H54 (cell line): Measurements from ENCODE around the gene DPYSL3.

Experiments used
- DNase-seq: peaks from one replicate; pipeline ENCODE4 v3.0.0; 2011; ENCODE audit warnings: low spot score, mixed read lengths; ENCODE audit not compliant: insufficient read length
- FAIRE-seq: peaks from 3 replicates; lab custom pipeline; 2011; peaks lifted over from hg19 to GRCh38; lab: Jason Lieb, UNC
- POLR2A ChIP-seq: IDR thresholded peaks from 2 replicates; pipeline ENCODE4 v1.6.1; 2011; ENCODE audit warnings: low read depth, mild to moderate bottlenecking, low read length

DPYSL3 gene

DNA sequence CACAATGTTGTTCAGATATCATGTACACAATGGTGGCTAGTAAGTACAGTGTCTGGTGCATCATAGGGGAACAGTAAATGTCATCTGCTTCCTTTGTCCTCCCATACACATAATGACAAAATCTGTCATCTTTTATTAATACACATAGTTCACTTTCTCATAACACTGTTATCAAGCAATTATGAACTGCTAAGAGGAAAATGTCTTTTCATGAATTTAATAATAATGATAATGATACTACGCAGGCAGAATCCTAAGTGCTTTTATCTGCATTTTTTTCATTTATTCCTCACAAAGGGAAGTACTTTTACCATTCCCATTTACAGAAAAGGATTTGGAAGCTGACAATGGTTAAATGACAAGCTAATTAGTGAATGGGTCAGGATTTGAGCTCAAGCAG is 35.7 kb downstream of the DPYSL3 start:
- FAIRE-seq (no peak), DNase-seq (no peak)
- no peak for TF ChIP-seq POLR2A

DNA sequence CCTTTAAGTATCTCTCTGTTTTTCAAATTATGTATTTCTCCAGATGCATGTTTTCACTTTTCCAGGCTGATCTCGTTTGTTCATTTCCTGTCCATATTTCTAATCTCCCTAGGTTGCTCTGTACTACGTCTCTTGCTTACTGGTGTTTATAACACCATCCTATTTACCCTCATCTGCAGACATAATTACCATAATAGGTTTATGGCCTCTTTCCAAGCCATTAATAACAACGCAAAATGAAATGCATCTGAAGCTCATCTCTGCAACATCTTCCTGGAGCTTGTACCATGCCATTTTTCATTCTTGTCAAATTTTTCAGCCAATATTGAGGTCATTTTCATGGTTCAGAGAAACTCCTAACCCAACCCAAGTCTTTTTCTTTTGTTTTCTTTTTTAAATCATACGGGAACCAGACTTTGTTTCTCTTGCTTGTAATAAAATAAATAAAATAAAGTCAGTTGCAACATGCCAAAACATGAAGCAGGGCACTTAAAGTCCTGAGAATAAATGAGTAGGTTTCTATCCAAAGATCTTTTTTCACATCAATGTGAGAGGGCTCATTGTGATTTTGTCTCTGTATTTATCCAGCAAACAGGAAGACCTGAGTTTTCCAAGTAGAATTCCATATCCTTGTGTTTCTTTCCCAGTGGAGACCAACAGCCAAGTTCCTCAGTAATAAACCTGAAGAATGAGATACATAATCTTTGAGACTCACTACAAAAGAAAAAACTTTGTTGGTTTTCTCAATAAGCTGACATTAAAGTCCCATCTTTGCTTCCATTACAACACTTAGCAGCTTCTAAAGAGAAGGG is 37.0 kb downstream of the DPYSL3 start:
- no peak for FAIRE-seq

DNA sequence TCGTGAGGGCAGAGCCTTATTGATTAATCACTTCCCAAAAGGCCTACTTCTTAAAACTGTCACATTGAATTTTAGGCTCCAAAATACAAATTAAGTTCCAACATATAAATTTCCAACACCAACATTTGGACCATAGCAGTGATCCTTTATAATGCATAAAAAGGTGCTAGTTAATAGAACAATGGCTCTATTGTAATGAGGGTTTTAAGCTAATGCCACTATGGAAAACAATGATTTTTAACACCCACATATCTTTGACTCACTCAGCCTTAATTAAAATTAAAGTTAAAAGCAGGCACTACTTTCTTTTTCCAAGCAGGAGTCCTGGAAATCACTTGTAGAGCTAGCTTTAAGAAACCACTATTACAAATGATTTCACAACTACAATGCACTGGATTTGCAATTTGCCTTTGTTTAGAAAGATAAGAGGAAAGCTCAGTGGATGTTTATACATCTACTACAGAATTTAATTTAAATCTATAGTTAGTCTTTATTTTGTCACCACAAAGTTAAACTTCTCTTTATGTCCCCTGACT is 41.8 kb downstream of the DPYSL3 start:
- no peak for DNase-seq
- no peak for TF ChIP-seq POLR2A
- FAIRE-seq: no peak

More for the DNA sequence above, 37.0 kb downstream of the DPYSL3 start:
- no peak for TF ChIP-seq POLR2A
- DNase-seq: no peak

DNA sequence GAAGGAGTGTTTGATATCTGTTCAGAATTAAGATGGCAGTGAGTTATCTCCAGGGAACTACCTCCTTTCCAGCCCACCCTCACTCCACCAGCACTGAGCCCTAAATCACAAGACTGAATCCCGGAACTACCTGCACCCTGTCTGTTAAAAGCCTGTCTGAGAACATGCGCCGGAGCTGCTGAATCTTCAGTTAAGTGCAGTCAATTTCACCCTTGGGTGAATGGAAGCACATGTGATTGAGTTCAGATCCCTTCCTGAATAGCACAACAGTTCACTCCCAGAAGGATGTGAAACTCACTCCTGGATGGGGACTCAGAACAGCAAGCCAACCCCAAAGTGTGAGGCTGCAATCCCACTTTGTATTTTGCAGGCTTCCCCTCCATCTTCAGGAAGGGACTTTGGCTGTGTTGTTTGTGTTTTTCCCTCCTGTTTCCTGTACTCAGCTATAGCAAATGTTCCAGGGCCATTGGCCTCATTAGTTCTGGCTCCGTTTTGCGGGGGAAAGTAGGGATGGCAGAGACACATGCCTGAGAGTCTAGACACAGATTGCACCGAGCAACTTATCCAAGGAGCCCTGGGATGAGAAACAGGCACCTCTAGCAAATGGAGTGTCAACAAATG is 43.4 kb downstream of the DPYSL3 start:
- TF ChIP-seq POLR2A: no peak
- DNase-seq (no peak), FAIRE-seq (no peak)

DNA sequence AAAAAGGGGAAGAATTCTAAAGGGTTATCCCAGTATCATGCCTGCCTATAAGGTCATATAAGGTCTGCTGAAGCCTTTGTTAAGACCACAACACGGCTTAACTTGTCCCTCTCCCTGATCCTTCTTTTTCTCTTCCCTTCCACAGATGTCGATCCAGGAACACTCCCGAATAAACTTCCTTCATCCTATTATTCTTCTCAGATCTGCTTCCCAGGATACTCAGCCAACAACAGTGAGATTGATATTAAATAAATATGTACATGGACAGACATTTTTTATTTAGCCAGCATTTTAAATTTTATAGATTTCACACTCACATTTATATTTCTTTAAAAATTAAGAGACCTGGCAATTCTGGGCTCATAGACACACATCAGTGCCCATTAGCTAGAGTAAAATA is 44.1 kb downstream of the DPYSL3 start:
- DNase-seq (no peak), FAIRE-seq (no peak)
- no peak for TF ChIP-seq POLR2A

DNA sequence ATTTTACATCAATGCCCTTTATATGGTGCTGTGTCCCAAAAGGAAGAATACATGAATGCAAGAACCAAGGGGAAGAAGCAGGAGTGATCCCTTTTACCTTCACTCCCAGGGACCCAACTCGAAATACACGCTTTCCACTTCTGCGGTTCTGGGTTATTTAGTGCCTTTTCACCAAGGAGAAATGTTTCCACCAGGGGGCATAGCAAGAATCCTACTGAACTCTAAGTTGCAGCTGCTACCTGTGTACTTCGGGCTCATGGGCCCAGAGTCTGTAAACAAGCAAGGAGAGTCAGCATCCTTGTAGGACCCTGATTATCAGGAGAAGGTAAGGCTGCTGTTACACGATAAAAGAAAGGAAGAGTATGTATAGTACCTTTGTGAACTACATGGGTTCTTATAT is 45.7 kb downstream of the DPYSL3 start:
- FAIRE-seq: no peak
- no peak for TF ChIP-seq POLR2A
- DNase-seq: no peak

DNA sequence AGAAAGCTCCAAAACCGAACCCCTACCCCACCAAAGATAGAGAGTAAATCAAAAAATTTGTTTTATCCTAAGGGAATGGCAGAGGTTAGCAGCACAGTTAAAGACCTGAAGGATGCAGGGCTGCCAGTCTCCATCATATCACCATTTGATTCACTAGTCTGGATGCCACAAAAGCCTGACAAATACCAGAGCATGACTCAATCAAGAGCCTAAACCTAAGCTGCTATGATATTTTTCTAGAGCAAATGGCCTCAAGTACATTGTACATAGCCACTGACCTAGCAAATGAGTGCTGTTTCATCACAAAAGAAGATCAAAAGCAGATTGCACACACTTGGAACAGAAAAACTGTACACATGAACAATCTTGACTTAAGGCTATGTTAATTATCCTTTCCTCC is 48.0 kb downstream of the DPYSL3 start:
- no peak for FAIRE-seq

DNA sequence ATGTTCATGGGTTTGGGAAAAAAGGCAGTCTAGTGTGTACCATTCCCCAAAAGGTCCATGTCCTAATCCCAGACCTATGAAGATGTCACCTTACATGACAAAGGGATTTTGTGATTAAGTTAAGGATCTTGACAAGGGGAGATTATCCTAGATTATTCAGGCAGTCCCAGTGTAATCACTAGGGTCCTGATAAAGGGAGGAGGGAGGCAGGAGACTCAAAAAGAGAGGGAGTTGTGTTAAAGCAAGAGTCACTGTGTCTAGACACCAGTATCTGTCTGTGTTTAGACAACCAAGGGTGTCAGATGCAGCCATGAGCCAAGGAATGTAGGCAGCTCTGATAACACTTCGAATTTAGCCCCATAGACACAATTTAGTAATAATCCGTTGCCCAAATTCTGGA is 49.5 kb downstream of the DPYSL3 start:
- FAIRE-seq: no peak
- no peak for DNase-seq
- no peak for TF ChIP-seq POLR2A

More for the DNA sequence above, 48.0 kb downstream of the DPYSL3 start:
- TF ChIP-seq POLR2A: no peak
- DNase-seq: no peak

DNA sequence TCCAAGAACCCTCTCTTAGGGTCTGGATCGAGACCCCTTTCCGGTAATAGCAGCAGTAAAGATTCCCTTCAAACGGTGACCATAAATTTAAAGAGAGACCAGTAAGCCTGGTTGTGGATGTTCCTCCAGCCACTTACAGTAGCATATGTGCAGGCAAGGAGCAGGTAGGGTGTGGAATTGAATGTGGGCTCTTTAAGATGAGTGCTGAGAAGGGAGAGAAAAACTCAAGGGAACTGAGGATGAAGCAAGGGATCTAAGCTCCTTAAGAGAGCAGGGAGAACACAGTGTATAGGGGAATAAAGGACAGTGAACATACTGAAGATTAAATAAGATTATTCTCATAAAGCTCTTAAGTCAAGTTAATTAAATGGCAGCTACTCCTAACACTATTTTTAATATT is 51.3 kb downstream of the DPYSL3 start:
- TF ChIP-seq POLR2A: no peak
- no peak for DNase-seq
- FAIRE-seq: no peak

DNA sequence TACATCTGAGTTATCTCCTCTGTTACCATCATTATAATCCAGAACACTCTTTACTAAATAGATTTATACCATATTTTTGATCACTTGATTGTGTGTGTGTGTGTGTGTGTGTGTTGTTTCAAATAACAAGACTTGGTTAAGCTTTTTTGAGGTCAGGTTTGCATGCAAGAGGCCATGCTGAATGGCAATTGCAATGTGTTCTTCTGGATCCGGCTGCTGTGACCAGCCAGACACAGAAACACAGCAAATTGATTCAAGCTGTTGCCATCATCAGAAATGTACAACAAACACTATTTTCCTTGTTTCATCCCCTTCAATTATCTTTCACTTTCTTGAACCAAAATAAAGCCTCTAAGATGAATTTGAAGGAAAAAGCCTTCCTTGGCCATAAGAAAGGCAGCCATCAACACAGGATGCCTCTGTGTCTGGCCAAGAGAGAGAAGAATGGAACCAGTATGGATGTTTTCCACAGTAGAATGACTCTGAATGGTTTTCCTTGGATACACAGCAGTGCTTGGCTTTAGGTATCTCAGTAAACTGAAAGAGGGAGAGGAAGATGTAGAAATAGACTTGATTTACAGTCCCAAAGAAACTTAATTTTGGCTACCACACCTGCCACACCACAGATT is 53.9 kb downstream of the DPYSL3 start:
- TF ChIP-seq POLR2A: no peak
- DNase-seq: no peak
- no peak for FAIRE-seq

DNA sequence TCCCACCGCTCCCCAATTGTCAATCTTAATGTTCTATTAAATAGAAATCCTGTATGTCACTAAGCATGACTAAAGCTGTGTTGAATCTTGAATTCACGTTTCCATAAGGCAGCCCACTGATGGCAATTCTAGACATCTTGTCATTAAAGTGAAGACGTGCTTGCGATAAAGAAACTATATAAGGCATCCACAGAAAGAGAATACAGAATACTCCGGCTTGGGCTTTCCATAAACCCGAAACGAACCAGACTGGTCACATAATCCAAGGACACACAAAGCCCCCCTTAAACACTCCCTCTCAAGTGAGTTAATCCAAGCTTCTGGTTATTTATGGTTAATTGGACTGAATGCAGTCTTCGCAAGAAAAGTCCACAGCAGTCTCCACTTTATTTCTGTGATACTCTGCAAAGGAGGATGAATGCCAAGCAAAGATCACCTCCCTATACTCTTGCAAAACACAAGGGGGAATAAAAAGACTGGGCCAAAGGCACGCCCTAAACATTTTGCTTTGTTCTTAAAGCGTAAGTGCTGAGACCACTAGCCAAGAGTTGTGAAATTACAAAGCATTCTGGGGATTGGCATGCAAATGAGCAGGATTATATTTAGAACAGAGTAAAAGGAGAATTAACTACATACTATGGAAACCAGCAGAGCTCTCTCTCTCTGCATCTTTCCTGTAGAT is 54.7 kb downstream of the DPYSL3 start:
- FAIRE-seq (no peak), DNase-seq (no peak)
- no peak for TF ChIP-seq POLR2A

DNA sequence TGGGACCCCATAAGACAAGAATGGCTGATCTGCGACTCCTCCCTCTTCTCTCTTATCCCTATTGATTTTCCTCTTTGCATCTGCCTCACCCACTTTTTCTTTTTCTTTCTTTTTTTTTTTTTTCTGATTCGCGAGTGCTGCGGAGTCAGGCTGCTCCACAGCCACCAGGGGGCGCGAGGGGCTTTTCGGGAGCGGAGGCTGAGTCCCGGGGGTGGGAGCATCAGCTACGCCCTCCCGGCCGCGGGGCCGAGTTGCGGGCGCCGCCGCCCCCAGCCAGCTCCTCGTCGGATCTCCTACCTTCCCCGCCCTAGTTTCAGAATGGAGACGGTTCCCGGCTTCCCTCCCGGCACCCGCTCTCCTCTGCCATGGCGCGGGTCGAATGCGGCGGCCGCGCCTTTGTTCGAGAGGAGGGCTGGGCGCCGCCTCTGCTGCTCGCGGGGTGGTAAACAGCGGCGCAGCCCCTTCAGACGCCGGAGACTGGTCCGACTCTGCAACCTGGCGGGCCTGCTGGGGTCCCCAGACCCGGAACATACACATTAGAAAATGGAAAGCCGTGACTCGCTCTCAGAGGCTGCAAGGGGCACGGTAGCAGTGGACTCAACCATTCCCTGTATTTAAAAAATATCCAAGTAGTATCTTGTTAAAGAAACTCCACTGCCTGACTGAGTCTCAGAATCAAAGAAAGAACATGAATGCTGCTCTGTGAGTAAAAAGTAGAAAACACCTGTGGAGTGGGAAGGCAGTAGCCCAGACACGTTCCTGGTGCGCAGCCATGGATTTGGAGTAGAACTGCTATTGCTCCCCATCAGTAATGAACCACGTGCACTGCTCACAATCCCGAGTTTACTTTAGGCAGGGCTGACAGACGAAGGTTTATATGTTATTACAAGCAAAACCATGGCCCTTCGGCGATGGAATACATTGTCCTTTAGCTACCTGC is 55.7 kb downstream of the DPYSL3 start:
- TF ChIP-seq POLR2A: no peak
- FAIRE-seq (no peak), DNase-seq (peak; percentile 76)
